Endodermal cell (in vitro differentiated cells): ENCODE data around the gene TMX2. TPM values are rescaled to one million over a fixed set of nuclear protein-coding genes. Genes with fewer than 3 reads are reported as not detected.

ENCODE experiments used
- DNase-seq: peaks from one replicate; pipeline ENCODE4 v3.0.0-alpha.2; 2017
- H3K27ac ChIP-seq: 2 replicates; pipeline ENCODE4 v1.5.1; 2013; ENCODE audit warnings: mild to moderate bottlenecking, low read depth, low read length, moderate library complexity
- H3K27me3 ChIP-seq: 2 replicates; pipeline ENCODE4 v1.6.1; 2013; ENCODE audit warnings: mild to moderate bottlenecking, low read length, moderate library complexity; ENCODE audit not compliant: insufficient read depth, control insufficient read depth, poor library complexity, severe bottlenecking
- H3K36me3 ChIP-seq: 2 replicates; pipeline ENCODE4 v1.7.0; 2013; ENCODE audit warnings: mild to moderate bottlenecking, low read length, moderate library complexity; ENCODE audit not compliant: control insufficient read depth, insufficient read depth
- H3K4me1 ChIP-seq: one replicate; pipeline ENCODE4 v1.7.0; 2013; ENCODE audit warnings: low read length; ENCODE audit not compliant: control insufficient read depth, insufficient read depth
- H3K4me3 ChIP-seq: 2 replicates; pipeline ENCODE4 v1.5.1; 2013; ENCODE audit warnings: mild to moderate bottlenecking, low read length, moderate library complexity
- H3K9ac ChIP-seq: 2 replicates; pipeline ENCODE4 v1.6.1; 2013; ENCODE audit warnings: mild to moderate bottlenecking, low read length, moderate library complexity; ENCODE audit not compliant: poor library complexity, severe bottlenecking; ENCODE audit errors: extremely low read depth
- H3K9me3 ChIP-seq: 2 replicates; pipeline ENCODE4 v1.6.1; 2013; ENCODE audit warnings: mild to moderate bottlenecking, low read length, moderate library complexity; ENCODE audit not compliant: control insufficient read depth
- H3K27ac Mint-ChIP-seq: 2 replicates; pipeline ENCODE4 v1.8.0; 2020; ENCODE audit warnings: mixed read lengths
- H3K27me3 Mint-ChIP-seq: 2 replicates; pipeline ENCODE4 v1.8.0; 2021; ENCODE audit warnings: mild to moderate bottlenecking, mixed read lengths; ENCODE audit not compliant: insufficient read depth
- H3K36me3 Mint-ChIP-seq: 2 replicates; pipeline ENCODE4 v1.8.0; 2020; ENCODE audit warnings: low read depth, mixed read lengths
- H3K4me1 Mint-ChIP-seq: 2 replicates; pipeline ENCODE4 v1.8.0; 2020; ENCODE audit warnings: mixed read lengths
- H3K4me3 Mint-ChIP-seq: 2 replicates; pipeline ENCODE4 v1.8.0; 2020; ENCODE audit warnings: mild to moderate bottlenecking, moderate library complexity, mixed read lengths
- H3K9me3 Mint-ChIP-seq: 2 replicates; pipeline ENCODE4 v1.8.0; 2020; ENCODE audit warnings: mild to moderate bottlenecking, mixed read lengths
- CTCF ChIP-seq: fragments of 200-600 bp; sonication (generic); conservative IDR thresholded peaks from 2 replicates; pipeline ENCODE4 v1.5.0; 2021; ENCODE audit warnings: antibody characterized with exemption, mild to moderate bottlenecking
- WGBS, 2 experiments: methylation state at CpG; one replicate each; pipeline versions ENCODE4 v1.1.5 to v1.1.7; 2013; ENCODE audit warnings: missing lambda C conversion rate in 2 of 2, mixed read lengths in 1 of 2; ENCODE audit not compliant: insufficient coverage in 1 of 2, insufficient read length in 1 of 2; 5-methylcytosine and 5-hydroxymethylcytosine counted together
- total RNA-seq, 2 donors: library from RNA; stranded (reverse); fragmentation: NEBNext Ultra II Directional in 1 of 2; extraction: Animal tissue kit (Norgen Biotek cat#: 25700) in 1 of 2; gene quantifications; 2 replicates in 1 of 2; 3 replicates in 1 of 2; pipeline ENCODE4 v1.2.1, GENCODE V29; 2021

Gene TMX2
- total RNA-seq, 2 donors from 2014 or later, result 67.6 to 79.2 TPM

GRCh38 chr11:57762235-57762861 lies 50.0 kb downstream of the TMX2 start:
- no peaks in the 10 kb centered on the region for H3K27me3 Mint-ChIP-seq
- peaks cover 4% of the 10 kb centered on the region for H3K36me3 ChIP-seq
- TF ChIP-seq CTCF, result no peak
- H3K4me3 ChIP-seq, result peak overlapping the region; percentile 90
- H3K9ac ChIP-seq, result peak overlapping the region; percentile 96
- H3K27me3 ChIP-seq, result no peaks in the 10 kb centered on the region
- H3K27ac Mint-ChIP-seq, result peak overlapping the region; percentile 99
- peak overlapping the region; percentile 80 for H3K27ac ChIP-seq
- 0 to 1% methylated on average over 4 to 9 of the region's 9 CpGs for WGBS, 2 experiments
- peaks cover 8% of the 10 kb centered on the region for H3K36me3 Mint-ChIP-seq
- peaks cover 29% of the 10 kb centered on the region for H3K4me1 Mint-ChIP-seq
- DNase-seq, result no peak
- peak overlapping the region; percentile 85 for H3K4me3 Mint-ChIP-seq
- no peaks in the 10 kb centered on the region for H3K9me3 Mint-ChIP-seq
- H3K4me1 ChIP-seq, result no peaks in the 10 kb centered on the region
- no peaks in the 10 kb centered on the region for H3K9me3 ChIP-seq

GRCh38 chr11:57763568-57763967 lies 51.2 kb downstream of the TMX2 start:
- WGBS, 2 experiments, result 6% methylated on average over 1 of the region's 1 CpG; no CpG with 5 or more reads in 1 of the 2 experiments

GRCh38 chr11:57764021-57764420 lies 51.6 kb downstream of the TMX2 start:
- peak overlapping the region; percentile 90 for H3K4me3 ChIP-seq
- no peaks in the 10 kb centered on the region for H3K27me3 Mint-ChIP-seq
- H3K27ac ChIP-seq, result no peak overlapping the region
- no peaks in the 10 kb centered on the region for H3K9me3 Mint-ChIP-seq
- no peak for DNase-seq
- peak overlapping the region; percentile 96 for H3K9ac ChIP-seq
- 21% methylated on average over 1 of the region's 4 CpGs; no CpG with 5 or more reads in 1 of the 2 experiments for WGBS, 2 experiments
- TF ChIP-seq CTCF, result no peak
- H3K4me1 ChIP-seq, result no peaks in the 10 kb centered on the region
- H3K4me1 Mint-ChIP-seq, result peaks cover 29% of the 10 kb centered on the region
- peak overlapping the region; percentile 93 for H3K27ac Mint-ChIP-seq
- H3K36me3 Mint-ChIP-seq, result peaks cover 14% of the 10 kb centered on the region
- H3K36me3 ChIP-seq, result peaks cover 6% of the 10 kb centered on the region
- H3K4me3 Mint-ChIP-seq, result peak overlapping the region; percentile 85
- no peaks in the 10 kb centered on the region for H3K27me3 ChIP-seq
- no peaks in the 10 kb centered on the region for H3K9me3 ChIP-seq

More at GRCh38 chr11:57763568-57763967, 51.2 kb downstream of the TMX2 start:
- Histone ChIP-seq H3K9ac (peak overlapping the region; percentile 96), H3K4me3 (peak overlapping the region; percentile 90), H3K27me3 (no peaks in the 10 kb centered on the region), H3K36me3 (peaks cover 6% of the 10 kb centered on the region), H3K27ac (peak overlapping the region; percentile 21), H3K4me1 (no peaks in the 10 kb centered on the region), H3K9me3 (no peaks in the 10 kb centered on the region)
- no peak for DNase-seq
- Mint-ChIP-seq H3K4me1 (peaks cover 29% of the 10 kb centered on the region), H3K9me3 (no peaks in the 10 kb centered on the region), H3K27me3 (no peaks in the 10 kb centered on the region), H3K36me3 (peaks cover 14% of the 10 kb centered on the region), H3K4me3 (peak overlapping the region; percentile 85), H3K27ac (peak overlapping the region; percentile 93)
- TF ChIP-seq CTCF, result peak; percentile 68
